Rectal smooth muscle tissue (tissue), 1 donor: Measurements from ENCODE around the gene PTPRM.

ENCODE experiments used
- H3K27ac ChIP-seq: one replicate; pipeline ENCODE4 v1.7.0; 2013; ENCODE audit warnings: low read depth, low read length, inconsistent platforms
- H3K27me3 ChIP-seq: one replicate; pipeline ENCODE4 v1.7.0; 2013; ENCODE audit warnings: low read length; ENCODE audit not compliant: control insufficient read depth, insufficient read depth
- H3K36me3 ChIP-seq: one replicate; pipeline ENCODE4 v1.7.0; 2013; ENCODE audit warnings: low read length; ENCODE audit not compliant: control insufficient read depth, insufficient read depth
- H3K4me1 ChIP-seq: one replicate; pipeline ENCODE4 v1.7.0; 2013; ENCODE audit warnings: low read length; ENCODE audit not compliant: control insufficient read depth, insufficient read depth
- H3K4me3 ChIP-seq: one replicate; pipeline ENCODE4 v1.7.0; 2013; ENCODE audit warnings: low read length
- H3K9ac ChIP-seq: one replicate; pipeline ENCODE4 v1.7.0; 2013; ENCODE audit warnings: low read length

Gene PTPRM

GRCh38 chr18:7878265-7879211 lies 311.4 kb downstream of the PTPRM start:
- Histone ChIP-seq H3K9ac (no peak overlapping the region), H3K27me3 (no peaks in the 10 kb centered on the region), H3K27ac (no peak overlapping the region), H3K36me3 (no peaks in the 10 kb centered on the region), H3K4me1 (no peaks in the 10 kb centered on the region), H3K4me3 (no peak overlapping the region)

DNA sequence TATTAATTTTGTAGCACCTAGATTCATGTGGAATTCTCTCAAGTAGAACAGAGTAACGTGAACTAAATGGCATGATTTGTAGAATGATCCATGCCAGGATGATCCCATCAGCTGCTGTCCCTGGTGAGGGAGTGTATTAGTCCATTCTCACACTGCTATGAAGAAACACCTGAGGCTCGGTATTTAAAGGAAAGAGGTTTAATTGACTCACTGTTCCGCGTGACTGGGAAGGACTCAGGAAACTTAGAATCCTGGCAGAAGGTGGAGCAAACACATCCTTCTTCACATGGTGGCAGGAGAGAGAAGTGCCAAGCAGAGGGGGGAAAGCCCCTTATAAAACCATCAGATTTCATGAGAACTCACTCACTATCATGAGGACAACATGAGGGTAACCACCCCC lies 312.6 kb downstream of the PTPRM start:
- no peaks in the 10 kb centered on the region for H3K36me3 ChIP-seq
- H3K9ac ChIP-seq: no peak overlapping the region
- no peaks in the 10 kb centered on the region for H3K4me1 ChIP-seq
- no peaks in the 10 kb centered on the region for H3K27me3 ChIP-seq
- no peak overlapping the region for H3K27ac ChIP-seq
- no peak overlapping the region for H3K4me3 ChIP-seq

GRCh38 chr18:7885865-7886264 lies 318.7 kb downstream of the PTPRM start:
- Histone ChIP-seq H3K9ac (no peak overlapping the region), H3K27me3 (no peaks in the 10 kb centered on the region), H3K27ac (no peak overlapping the region), H3K4me3 (no peak overlapping the region), H3K4me1 (no peaks in the 10 kb centered on the region), H3K36me3 (no peaks in the 10 kb centered on the region)

DNA sequence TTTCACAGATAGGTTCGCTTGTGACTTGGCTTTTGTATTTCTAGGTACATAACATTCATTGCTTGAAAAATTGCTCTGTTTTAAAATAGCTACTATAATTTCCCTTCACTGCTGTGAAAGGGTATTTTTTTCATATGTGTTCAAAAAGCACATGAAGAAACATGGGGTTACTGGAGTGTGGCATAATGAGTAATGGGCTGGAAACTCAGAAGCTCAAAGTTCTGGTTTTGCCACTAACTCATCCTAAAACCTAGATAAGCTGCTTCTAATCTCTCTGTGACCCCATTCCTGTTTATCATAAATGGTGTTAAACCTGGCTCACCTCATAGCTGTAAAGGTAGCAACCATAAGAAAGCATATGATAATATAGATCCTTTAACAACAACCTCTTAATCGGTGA lies 319.3 kb downstream of the PTPRM start:
- no peaks in the 10 kb centered on the region for H3K4me1 ChIP-seq
- no peaks in the 10 kb centered on the region for H3K36me3 ChIP-seq
- no peak overlapping the region for H3K9ac ChIP-seq
- H3K27ac ChIP-seq: no peak overlapping the region
- no peaks in the 10 kb centered on the region for H3K27me3 ChIP-seq
- H3K4me3 ChIP-seq: no peak overlapping the region

DNA sequence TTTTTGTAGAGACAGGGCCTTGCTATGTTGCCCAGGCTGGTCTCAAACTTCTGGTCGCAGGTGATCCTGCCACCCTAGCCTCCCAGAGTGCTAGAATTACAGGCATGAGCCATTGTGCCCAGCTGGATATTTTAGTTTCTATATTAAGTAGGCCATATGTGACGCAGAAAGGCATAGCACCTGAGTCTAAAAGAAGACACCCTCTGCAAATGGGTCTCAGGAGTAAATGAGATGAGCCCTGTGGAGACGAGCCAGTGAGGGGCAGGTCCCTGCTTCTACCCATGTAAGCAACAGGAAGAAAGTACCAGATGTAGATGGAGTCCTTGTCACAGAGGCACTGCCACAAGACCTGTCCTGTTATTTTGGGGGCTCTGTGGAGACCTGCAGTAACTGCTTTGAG lies 322.4 kb downstream of the PTPRM start:
- no peak overlapping the region for H3K9ac ChIP-seq
- no peaks in the 10 kb centered on the region for H3K27me3 ChIP-seq
- no peak overlapping the region for H3K27ac ChIP-seq
- H3K4me1 ChIP-seq: no peaks in the 10 kb centered on the region
- H3K36me3 ChIP-seq: no peaks in the 10 kb centered on the region
- H3K4me3 ChIP-seq: no peak overlapping the region

GRCh38 chr18:7890075-7890474 lies 323.0 kb downstream of the PTPRM start:
- Histone ChIP-seq H3K9ac (no peak overlapping the region), H3K27me3 (no peaks in the 10 kb centered on the region), H3K27ac (no peak overlapping the region), H3K4me1 (no peaks in the 10 kb centered on the region), H3K36me3 (no peaks in the 10 kb centered on the region), H3K4me3 (no peak overlapping the region)

DNA sequence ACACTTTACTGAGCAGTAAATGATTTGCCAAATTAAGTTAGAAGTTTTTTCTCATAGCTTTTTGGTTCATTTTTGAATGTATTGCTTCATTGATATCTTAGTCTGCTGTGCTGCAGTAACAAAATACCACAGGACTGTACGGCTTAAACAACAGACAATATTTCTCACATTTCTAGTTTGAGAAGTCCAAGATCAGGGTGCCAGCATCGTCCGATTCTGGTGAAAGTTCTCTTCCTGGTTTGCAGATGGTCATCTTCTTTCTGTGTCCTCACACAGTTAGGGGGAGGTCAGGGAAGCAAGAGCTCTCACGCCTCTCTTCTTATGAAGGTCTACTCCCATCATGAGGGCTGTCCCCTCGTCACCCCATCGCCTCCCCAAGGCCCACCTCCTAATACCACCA lies 325.4 kb downstream of the PTPRM start:
- Histone ChIP-seq H3K36me3 (no peaks in the 10 kb centered on the region), H3K4me3 (no peak overlapping the region), H3K27ac (no peak overlapping the region), H3K27me3 (no peaks in the 10 kb centered on the region), H3K4me1 (no peaks in the 10 kb centered on the region), H3K9ac (no peak overlapping the region)

- Histone ChIP-seq H3K9ac (no peak overlapping the region), H3K4me1 (no peaks in the 10 kb centered on the region), H3K27ac (no peak overlapping the region), H3K4me3 (no peak overlapping the region), H3K36me3 (no peaks in the 10 kb centered on the region), H3K27me3 (no peaks in the 10 kb centered on the region)
Measured at GRCh38 chr18:7894592-7894991, 327.5 kb downstream of the PTPRM start.

GRCh38 chr18:7895346-7895745 lies 328.2 kb downstream of the PTPRM start:
- Histone ChIP-seq H3K4me1 (no peaks in the 10 kb centered on the region), H3K27ac (no peak overlapping the region), H3K4me3 (no peak overlapping the region), H3K27me3 (no peaks in the 10 kb centered on the region), H3K9ac (no peak overlapping the region), H3K36me3 (no peaks in the 10 kb centered on the region)

DNA sequence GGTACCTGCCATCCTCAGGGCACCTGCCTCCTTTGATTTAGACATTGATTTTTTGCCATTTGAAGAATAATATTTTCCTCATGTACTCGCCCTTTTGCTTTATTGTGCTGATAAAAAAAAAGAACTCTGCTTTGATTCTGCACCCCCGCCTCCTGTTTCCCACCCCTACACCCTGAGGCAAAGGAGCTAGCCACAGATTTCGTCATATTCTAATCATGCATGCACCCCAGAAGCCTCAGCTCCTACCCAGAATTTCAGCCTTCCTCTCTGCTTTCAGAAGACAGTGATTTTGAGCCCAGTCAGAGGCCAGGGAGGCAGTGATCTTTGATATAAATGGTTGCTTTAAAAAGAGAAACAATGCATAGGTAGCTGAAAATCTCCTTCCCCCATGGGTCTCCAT lies 329.0 kb downstream of the PTPRM start:
- no peak overlapping the region for H3K9ac ChIP-seq
- H3K36me3 ChIP-seq: no peaks in the 10 kb centered on the region
- no peak overlapping the region for H3K27ac ChIP-seq
- H3K4me1 ChIP-seq: no peaks in the 10 kb centered on the region
- H3K4me3 ChIP-seq: no peak overlapping the region
- H3K27me3 ChIP-seq: no peaks in the 10 kb centered on the region

- no peak overlapping the region for H3K27ac ChIP-seq
- no peak overlapping the region for H3K4me3 ChIP-seq
- no peak overlapping the region for H3K9ac ChIP-seq
- no peaks in the 10 kb centered on the region for H3K27me3 ChIP-seq
- no peaks in the 10 kb centered on the region for H3K36me3 ChIP-seq
- H3K4me1 ChIP-seq: peaks cover under 1% of the 10 kb centered on the region
Measured at GRCh38 chr18:7896805-7897518, 329.8 kb downstream of the PTPRM start.

- peaks cover 2% of the 10 kb centered on the region for H3K4me1 ChIP-seq
- no peak overlapping the region for H3K4me3 ChIP-seq
- no peak overlapping the region for H3K9ac ChIP-seq
- no peaks in the 10 kb centered on the region for H3K27me3 ChIP-seq
- H3K36me3 ChIP-seq: no peaks in the 10 kb centered on the region
- no peak overlapping the region for H3K27ac ChIP-seq
Measured at GRCh38 chr18:7898181-7898580, 331.1 kb downstream of the PTPRM start.
